Endothelial cell of umbilical vein (primary cell): ENCODE results near the gene SPECC1L. TPM values are rescaled to one million over a fixed set of nuclear protein-coding genes. Genes with fewer than 3 reads are reported as not detected.
A peak's percentile ranks its signal among the peaks of the same experiment; 100 is the strongest.
"Not testable (repeated sequence)": the region's sequence is repeated elsewhere in the genome, so short reads cannot be mapped to it uniquely, and the experiment has no call there.

Experiments
- BruUV-seq: library from RNA; stranded (reverse); fragments of 400-500 nt; replicated peaks from 2 replicates; lab custom pipeline; 2021; lab: Mats Ljungman, UMichigan
- CTCF ChIA-PET: fragments of 300-600, 350-600 bp; sonication (Branson Sonifier 250); formaldehyde crosslinking; loops from one replicate; lab custom pipeline; 2021; ENCODE audit warnings: antibody characterized with exemption, inconsistent platforms; lab: Charles Lee
- POLR2A ChIA-PET: fragments of 300-600, 350-600 bp; sonication (Branson Sonifier 250); formaldehyde crosslinking; loops from one replicate; lab custom pipeline; 2021; ENCODE audit warnings: antibody characterized with exemption, inconsistent platforms; lab: Charles Lee
- DNase-seq: peaks from one replicate; pipeline ENCODE4 v3.0.0-alpha.2; 2011; ENCODE audit warnings: low read depth, low spot score
- FAIRE-seq: peaks from 2 replicates; lab custom pipeline; 2011; peaks lifted over from hg19 to GRCh38; lab: Jason Lieb, UNC
- H2AFZ ChIP-seq: 2 replicates; pipeline ENCODE4 v1.6.0; 2012; ENCODE audit warnings: low read depth, low read length, control low read depth, inconsistent platforms
- H3K27ac ChIP-seq: 2 replicates; pipeline ENCODE4 v1.5.1; 2011; ENCODE audit warnings: low read depth, mild to moderate bottlenecking, control low read depth, low read length, moderate library complexity; ENCODE audit not compliant: insufficient read depth
- H3K27me3 ChIP-seq, 2 experiments: 2 replicates each; pipeline versions ENCODE4 v1.6.0 to v1.6.1; 2011; ENCODE audit warnings: low read length in 2 of 2, mixed read lengths in 1 of 2; ENCODE audit not compliant: control insufficient read depth in 2 of 2, insufficient read depth in 2 of 2
- H3K36me3 ChIP-seq, 2 experiments: 2 replicates in 1 of 2; 3 replicates in 1 of 2; pipeline ENCODE4 v1.5.1; 2011; ENCODE audit warnings: low read length in 2 of 2, mild to moderate bottlenecking in 1 of 2, moderate library complexity in 1 of 2; ENCODE audit not compliant: control insufficient read depth in 2 of 2, insufficient read depth in 2 of 2; ENCODE audit errors: extremely low read depth in 1 of 2
- H3K4me1 ChIP-seq: 3 replicates; pipeline ENCODE4 v1.5.1; 2011; ENCODE audit warnings: mild to moderate bottlenecking, low read length; ENCODE audit not compliant: control insufficient read depth, insufficient read depth; ENCODE audit errors: extremely low read depth
- H3K4me2 ChIP-seq: 2 replicates; pipeline ENCODE4 v1.6.1; 2011; ENCODE audit warnings: low read length, control low read depth, mixed read lengths; ENCODE audit not compliant: insufficient read depth
- H3K4me3 ChIP-seq, 3 experiments: fragments of 200-600 bp in 1 of 3; sonication (generic), shearing (Covaris generic) in 1 of 3; replicated peaks in 1 of 3; 2 replicates each; pipeline ENCODE4 v1.5.1; 2011 to 2016; ENCODE audit warnings: control low read depth in 3 of 3, low read length in 3 of 3, mild to moderate bottlenecking in 2 of 3, inconsistent platforms in 1 of 3, low read depth in 1 of 3, moderate library complexity in 1 of 3; ENCODE audit not compliant: insufficient read depth in 1 of 3
- H3K79me2 ChIP-seq: 2 replicates; pipeline ENCODE4 v1.6.0; 2012; ENCODE audit warnings: low read length, inconsistent platforms; ENCODE audit not compliant: control insufficient read depth, insufficient read depth
- H3K9ac ChIP-seq: replicated peaks from 2 replicates; pipeline ENCODE3; 2011; ENCODE audit warnings: low read length, control low read depth; ENCODE audit not compliant: insufficient read depth; ENCODE audit errors: extremely low read depth
- H3K9me1 ChIP-seq: replicated peaks from 3 replicates; pipeline ENCODE4 v1.6.0; 2011; ENCODE audit warnings: mild to moderate bottlenecking, low read length; ENCODE audit not compliant: control insufficient read depth, insufficient read depth; ENCODE audit errors: extremely low read depth
- H3K9me3 ChIP-seq: replicated peaks from 2 replicates; pipeline ENCODE4 v1.5.1; 2012; ENCODE audit warnings: low read length, inconsistent platforms; ENCODE audit not compliant: control insufficient read depth, insufficient read depth
- H4K20me1 ChIP-seq: replicated peaks from 2 replicates; pipeline ENCODE3; 2011; ENCODE audit warnings: mild to moderate bottlenecking, low read length; ENCODE audit not compliant: control insufficient read depth, insufficient read depth; ENCODE audit errors: extremely low read depth
- CTCF ChIP-seq, 2 donors: IDR thresholded peaks; 1 replicate in 1 of 2; 2 replicates in 1 of 2; pipeline ENCODE4 v1.5.1; 2011; ENCODE audit warnings: low read length in 2 of 2, mild to moderate bottlenecking in 2 of 2, moderate library complexity in 2 of 2, control low read depth in 1 of 2, inconsistent platforms in 1 of 2, low read depth in 1 of 2; ENCODE audit not compliant: insufficient read depth in 1 of 2; ENCODE audit errors: extremely low read depth in 1 of 2
- EZH2 ChIP-seq: IDR thresholded peaks from 2 replicates; pipeline ENCODE4 v1.6.1; 2012; ENCODE audit warnings: borderline replicate concordance, low read depth, mild to moderate bottlenecking, moderate library complexity, low read length, inconsistent platforms; ENCODE audit not compliant: severe bottlenecking
- FOS ChIP-seq: IDR thresholded peaks from 2 replicates; pipeline ENCODE4 v1.6.1; 2011; ENCODE audit warnings: mild to moderate bottlenecking, low read length, moderate library complexity, borderline replicate concordance; ENCODE audit not compliant: insufficient read depth
- POLR2A ChIP-seq: IDR thresholded peaks from 2 replicates; pipeline ENCODE4 v1.6.1; 2012; ENCODE audit warnings: low read depth, mild to moderate bottlenecking, control low read depth, low read length
- POLR2AphosphoS5 ChIP-seq: IDR thresholded peaks from 2 replicates; pipeline ENCODE4 v1.6.1; 2012; ENCODE audit warnings: low read depth, mild to moderate bottlenecking, control low read depth, low read length, moderate library complexity; ENCODE audit not compliant: insufficient read depth
- dilution Hi-C: fragments of 300-500 bp; cut with MboI; formaldehyde crosslinking; loops from one replicate; pipeline ENCODE4 v1.15.0; 2019; ENCODE audit warnings: low sequenced_read_pairs; ENCODE audit not compliant: extremely low pct_ligation_motif_present
- intact Hi-C: fragments of 100-400 bp; cut with micrococcal nuclease; formaldehyde crosslinking; loops from one replicate; pipeline ENCODE4 v1.10.0; 2022
- polyA plus RNA-seq, 4 experiments: library from polyadenylated mRNA; depleted of rRNA in 3 of 4; stranded (reverse) in 3 of 4; unstranded in 1 of 4; fragments of >200 nt; gene quantifications; 2 replicates each; pipeline versions ENCODE4 v1.2.1 to v1.2.3, GENCODE V29; 2011 to 2012; ENCODE audit warnings: missing spikeins in 1 of 4
- total RNA-seq: library from RNA; stranded (reverse); gene quantifications from 2 replicates; pipeline ENCODE4 v1.2.3, GENCODE V29; 2021

SPECC1L gene
- total and polyA plus RNA-seq, 2 donors (not counting 3 experiments of a cell fraction or from before 2014, with no cell fraction given) = 22.8 to 79.3 TPM

GRCh38 chr22:24247011-24247507 is 23.6 kb upstream of the SPECC1L start:
- no TSS peak for BruUV-seq
- CTCF ChIA-PET = interaction anchor here (0.6 to 5.5 kb wide), 15 partner anchors 12 to 185 kb away, joined by 3 to 164 read pairs (median 4); no protein-coding TSS in a partner anchor
- POLR2A ChIA-PET = interaction anchor here (1.1 kb wide), 1 partner anchor 57 kb away, joined by 4 read pairs; no protein-coding TSS in a partner anchor
- Histone ChIP-seq H3K36me3 (no peaks in the 10 kb centered on the region), H3K9ac (no peak overlapping the region), H3K9me3 (no peaks in the 10 kb centered on the region), H3K27me3 (no peaks in the 10 kb centered on the region), H2AFZ (peak overlapping the region; percentile 13), H3K79me2 (peaks cover 14% of the 10 kb centered on the region), H3K9me1 (no peaks in the 10 kb centered on the region), H3K4me3 (no peak overlapping the region), H3K4me2 (no peak overlapping the region), H4K20me1 (no peaks in the 10 kb centered on the region), H3K4me1 (peaks cover 39% of the 10 kb centered on the region), H3K27ac (peak overlapping the region; percentile 0)
- dilution Hi-C loops (no loop called here), intact Hi-C loops (loop anchor here (1.0 to 10.0 kb wide), 2 partner anchors 58 to 292 kb away; no protein-coding TSS in a partner anchor)
- FAIRE-seq (no peak), DNase-seq (no peak)
- TF ChIP-seq POLR2A (no peak), POLR2AphosphoS5 (no peak), FOS (peak; percentile 12)

GRCh38 chr22:24247564-24248344 is 22.9 kb upstream of the SPECC1L start:
- intact Hi-C loops = loop anchor here (1.0 to 10.0 kb wide), 2 partner anchors 58 to 293 kb away; no protein-coding TSS in a partner anchor
- Histone ChIP-seq H3K9me1 (no peaks in the 10 kb centered on the region), H2AFZ (peak overlapping the region; percentile 20), H3K27ac (peak overlapping the region; percentile 0), H3K4me2 (no peak overlapping the region), H4K20me1 (no peaks in the 10 kb centered on the region), H3K4me3 (no peak overlapping the region), H3K79me2 (peaks cover 8% of the 10 kb centered on the region), H3K4me1 (peaks cover 32% of the 10 kb centered on the region), H3K9ac (no peak overlapping the region), H3K9me3 (no peaks in the 10 kb centered on the region), H3K27me3 (no peaks in the 10 kb centered on the region), H3K36me3 (no peaks in the 10 kb centered on the region)
- TF ChIP-seq POLR2A (peak; percentile 33), POLR2AphosphoS5 (peak; percentile 46), CTCF (IDR thresholded peaks at IDR 0.05; ENCODE audit: extremely low read depth in 1 of 2, insufficient read depth in 1 of 2, low read depth in 1 of 2, low read length in 2 of 2) (peak; percentile 77 to 95), EZH2 (no peak)
- BruUV-seq = no TSS peak
- dilution Hi-C loops = no loop called here
- FAIRE-seq (peak; percentile 90), DNase-seq (peak; percentile 81)
- ChIA-PET CTCF (interaction anchor here (0.6 to 5.5 kb wide), 14 partner anchors 13 to 186 kb away, joined by 3 to 164 read pairs (median 4); no protein-coding TSS in a partner anchor), POLR2A (interaction anchor here (0.6 to 1.1 kb wide), 2 partner anchors 38 to 58 kb away, joined by 4 read pairs; no protein-coding TSS in a partner anchor)

DNA sequence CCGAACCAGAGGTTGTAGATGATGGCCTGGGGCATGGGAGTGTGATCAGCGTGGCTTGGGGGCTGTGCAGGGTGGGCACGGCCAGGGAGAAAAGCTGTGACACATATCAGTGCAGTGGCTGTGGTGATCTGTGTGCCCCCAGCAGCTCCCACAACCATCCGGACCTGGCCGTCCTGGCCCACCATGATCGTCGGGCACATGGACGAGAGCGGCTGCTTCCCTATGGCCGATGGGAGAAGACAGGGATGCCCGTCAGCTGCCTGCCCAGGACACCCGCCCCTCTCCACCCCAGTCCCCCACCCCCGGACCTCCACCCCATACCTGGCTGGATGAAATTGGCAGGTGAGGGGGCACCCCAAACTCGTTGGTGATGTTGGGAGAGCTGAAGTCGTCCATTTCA is 22.0 kb upstream of the SPECC1L start:
- BruUV-seq, H3K27me3 ChIP-seq, H3K9ac ChIP-seq, H3K36me3 ChIP-seq, dilution Hi-C loops, H3K9me3 ChIP-seq, H2AFZ ChIP-seq, DNase-seq, H3K4me2 ChIP-seq, H3K9me1 ChIP-seq, H3K79me2 ChIP-seq, FAIRE-seq, H3K27ac ChIP-seq, POLR2A ChIA-PET, H4K20me1 ChIP-seq, H3K4me3 ChIP-seq: not testable (repeated sequence)
- H3K4me1 ChIP-seq = peaks cover 24% of the 10 kb centered on the region
- CTCF ChIA-PET = interaction anchor here (5.5 kb wide), 1 partner anchor 58 kb away, joined by 164 read pairs; no protein-coding TSS in a partner anchor
- intact Hi-C loops = loop anchor here (10.0 kb wide), 1 partner anchor 294 kb away; no protein-coding TSS in a partner anchor
